Islet of Langerhans (tissue), 1 donor: ENCODE results near the gene BRPF3.

Source experiments
- FAIRE-seq: peaks from one replicate; lab custom pipeline; 2011; peaks lifted over from hg19 to GRCh38; lab: Jason Lieb, UNC

BRPF3 gene

DNA sequence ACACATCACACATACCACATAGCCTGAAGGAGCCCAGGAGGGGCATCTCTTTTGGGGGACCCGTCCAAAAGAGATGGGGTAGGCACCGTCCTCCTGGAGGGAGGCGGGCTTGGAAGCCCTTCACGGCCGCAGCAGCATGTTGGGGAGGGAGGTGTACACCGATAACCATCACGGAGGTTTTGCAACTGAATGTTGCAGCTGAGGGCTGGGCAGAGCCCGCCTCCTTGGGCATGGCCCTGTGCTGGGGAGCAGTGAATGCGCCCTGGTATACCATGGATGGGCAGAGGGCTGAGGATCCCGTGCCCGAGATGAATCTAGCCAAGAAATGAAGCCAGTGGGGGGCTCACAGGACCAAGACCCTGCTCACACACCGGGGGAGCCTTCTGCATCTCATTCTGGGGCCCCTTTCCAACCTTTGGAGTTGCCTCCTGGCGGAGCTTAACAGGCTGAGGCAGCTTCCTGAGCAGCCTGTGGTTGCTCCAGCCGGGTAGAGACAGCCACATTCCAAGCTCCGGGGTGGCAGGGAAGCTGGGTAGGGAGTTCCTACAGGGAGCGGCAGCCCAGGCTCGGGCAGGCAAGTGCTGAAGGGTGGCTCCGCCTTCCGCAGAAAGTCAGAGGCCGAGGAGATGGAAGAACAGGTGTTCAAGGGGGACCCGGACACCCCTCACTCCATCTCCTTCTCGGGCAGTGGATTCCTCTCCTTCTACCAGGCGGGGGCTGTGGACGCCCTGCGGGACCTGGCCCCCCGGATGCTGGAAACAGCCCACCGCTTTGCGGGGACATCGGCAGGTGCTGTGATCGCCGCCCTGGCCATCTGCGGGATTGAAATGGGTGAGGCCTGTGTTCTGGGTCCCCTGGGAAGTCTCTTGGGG, 73.5 kb downstream of the BRPF3 start, which contains the start of gene PNPLA1:
TSS of gene PNPLA1 (plus strand) at position 227 of the 872 bp plus-strand sequence. CDS start at position 627, 400 bp downstream.
- no peak for FAIRE-seq

DNA sequence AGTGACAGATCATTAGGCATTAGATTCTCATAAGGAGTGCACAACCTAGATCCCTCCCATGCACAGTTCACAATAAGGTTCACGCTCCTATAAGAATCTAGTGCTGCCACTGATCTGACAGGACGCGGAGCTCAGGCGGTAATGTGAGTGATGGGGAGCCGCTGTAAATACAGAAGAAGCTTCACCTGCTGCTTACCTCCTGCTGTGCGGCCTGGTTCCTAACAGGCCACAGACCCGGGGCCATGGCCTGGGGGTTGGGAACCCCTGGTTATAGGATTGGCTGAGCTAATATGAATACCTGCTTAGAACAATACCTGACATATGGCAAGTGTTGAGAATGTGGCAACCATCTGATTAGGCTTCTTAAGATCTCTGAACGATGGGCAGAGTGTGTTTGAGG, 75.7 kb downstream of the BRPF3 start:
- FAIRE-seq, result no peak

DNA sequence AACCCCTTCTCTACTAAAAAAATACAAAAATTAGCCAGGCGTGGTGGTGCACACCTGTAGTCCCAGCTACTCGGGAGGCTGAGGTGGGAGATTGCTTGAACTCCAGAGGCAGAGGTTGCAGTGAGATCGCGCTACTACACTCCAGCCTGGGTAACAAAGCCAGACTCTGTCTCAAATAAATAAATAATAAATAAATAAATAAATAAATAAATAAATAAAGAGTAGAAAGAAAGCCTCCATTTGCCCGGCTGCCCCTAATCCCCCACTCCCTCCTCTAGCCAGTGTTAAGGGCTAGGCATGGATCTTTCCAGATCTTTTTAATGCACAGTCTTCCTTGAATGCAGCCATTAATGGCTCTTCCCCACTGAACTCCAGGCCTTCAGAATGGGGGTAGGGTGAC, 76.5 kb downstream of the BRPF3 start:
- FAIRE-seq, result no peak

DNA sequence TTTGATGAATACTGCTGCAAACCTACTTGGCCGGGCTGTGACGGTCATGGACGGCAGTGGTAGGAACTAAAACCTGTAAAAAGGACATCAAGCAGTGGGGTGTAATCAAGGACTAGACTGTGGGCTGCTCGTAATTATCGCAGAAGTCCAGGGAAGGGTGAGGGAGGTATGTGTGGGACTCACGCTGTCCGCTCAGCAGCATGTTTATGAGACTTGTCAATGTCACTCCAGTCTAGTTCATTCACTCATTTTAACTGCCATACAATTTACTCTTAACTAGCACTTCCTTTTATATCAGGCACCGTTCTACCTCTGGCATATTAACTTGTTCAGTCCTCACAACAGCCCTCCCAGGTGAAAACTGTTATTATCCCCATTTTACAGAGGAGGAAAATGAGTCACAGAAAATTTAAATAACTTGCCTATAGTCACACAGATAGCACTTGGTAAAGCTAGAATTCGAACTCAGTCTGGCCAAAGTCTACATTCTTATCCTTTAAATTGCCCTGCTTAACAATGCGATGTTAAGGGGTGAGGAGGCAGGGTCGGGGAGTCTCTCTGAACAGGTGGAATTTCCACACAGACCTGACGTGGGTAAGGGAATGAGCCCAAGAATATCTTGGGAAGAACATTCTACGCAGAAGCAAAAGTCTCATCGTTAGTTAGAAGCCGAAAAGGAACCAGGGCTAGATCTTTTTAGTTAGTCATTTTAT, 77.4 kb downstream of the BRPF3 start:
- FAIRE-seq, result no peak

DNA sequence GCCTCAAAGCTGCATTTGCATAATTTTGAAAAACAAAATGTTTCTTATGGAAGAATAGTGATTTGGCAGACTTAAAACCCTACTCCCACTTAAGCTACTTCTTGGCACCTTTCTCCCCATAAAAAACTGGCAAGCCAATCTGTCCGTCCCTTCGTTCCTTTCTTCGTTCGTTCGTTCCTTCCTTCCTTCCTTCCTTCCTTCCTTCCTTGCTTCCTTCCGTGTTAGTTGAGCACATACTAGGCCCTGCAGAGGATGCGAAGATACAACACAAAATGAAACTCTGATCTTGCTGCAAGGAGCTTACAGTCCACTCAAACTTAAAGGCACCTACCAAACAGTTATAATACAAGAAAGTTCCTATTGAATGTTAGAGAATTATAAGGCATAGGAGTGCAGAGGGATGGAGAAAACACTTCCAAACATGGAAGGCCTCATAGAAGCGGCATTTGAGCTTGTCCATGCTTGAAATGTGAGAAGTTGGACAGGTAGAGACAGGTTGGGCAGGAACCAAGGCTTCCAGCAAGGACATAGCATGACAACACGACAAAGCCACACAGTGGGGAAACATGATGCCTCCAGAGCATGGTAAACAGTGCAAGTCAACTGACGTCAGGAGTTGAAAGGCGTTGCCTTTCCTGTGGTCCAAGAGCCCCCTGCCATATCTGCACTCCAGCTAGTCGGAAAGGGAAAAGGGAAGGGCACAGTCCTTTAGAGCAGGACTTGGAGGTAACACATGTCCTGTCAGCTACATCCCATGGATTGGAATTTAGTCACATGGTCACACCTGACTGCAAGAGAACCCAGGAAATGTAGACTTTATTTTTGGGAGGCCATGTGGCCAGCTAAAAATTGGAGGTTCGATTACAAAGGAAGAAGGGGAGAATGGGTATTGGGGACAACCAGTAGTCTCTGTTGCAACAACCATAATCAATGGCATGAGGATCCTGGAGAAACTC, 80.3 kb downstream of the BRPF3 start:
- FAIRE-seq, result no peak

DNA sequence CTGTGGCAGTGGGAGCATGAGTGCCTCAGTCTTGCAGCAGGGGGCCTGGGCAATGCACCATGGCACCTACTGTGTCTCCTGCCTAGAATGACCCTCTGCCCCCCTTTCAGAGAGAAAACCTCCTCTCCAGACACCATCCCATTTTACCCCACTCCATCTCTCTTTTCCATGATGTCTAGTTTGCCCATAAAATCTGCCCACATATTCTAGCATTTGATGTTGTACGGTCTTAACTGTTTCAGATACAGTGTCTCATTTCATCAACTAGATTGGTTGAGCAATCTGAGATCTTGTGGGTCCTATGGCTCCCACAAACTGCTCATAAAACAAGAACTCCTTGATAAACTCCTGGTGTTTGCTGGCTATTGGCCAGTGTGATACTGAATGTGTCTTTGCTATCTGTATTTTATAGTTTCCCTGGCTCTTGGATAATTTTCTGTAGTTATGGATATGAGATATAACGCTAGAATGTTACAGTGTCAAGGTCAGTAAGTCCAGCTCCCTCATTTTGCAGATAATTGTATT, 81.5 kb downstream of the BRPF3 start:
- FAIRE-seq, result no peak

DNA sequence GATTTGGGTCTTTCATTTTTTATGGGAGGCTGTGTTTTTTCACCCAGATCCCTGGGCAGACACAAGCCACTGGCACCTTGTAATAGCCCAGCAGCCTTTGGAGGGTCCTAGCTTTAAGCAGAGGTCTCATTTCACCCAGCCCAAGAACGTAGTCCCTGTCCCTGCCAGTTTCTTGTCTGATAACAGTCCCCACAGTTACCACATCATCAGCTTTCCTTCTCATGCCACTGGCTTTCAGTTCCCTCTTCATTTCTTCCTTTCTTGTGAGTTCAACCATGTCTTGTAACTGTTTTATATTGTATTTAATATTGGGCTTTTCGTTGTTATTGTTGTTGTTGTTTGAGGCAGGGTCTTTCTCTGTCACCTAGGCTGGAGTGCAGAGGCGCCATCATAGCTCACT, 83.9 kb downstream of the BRPF3 start:
- no peak for FAIRE-seq

DNA sequence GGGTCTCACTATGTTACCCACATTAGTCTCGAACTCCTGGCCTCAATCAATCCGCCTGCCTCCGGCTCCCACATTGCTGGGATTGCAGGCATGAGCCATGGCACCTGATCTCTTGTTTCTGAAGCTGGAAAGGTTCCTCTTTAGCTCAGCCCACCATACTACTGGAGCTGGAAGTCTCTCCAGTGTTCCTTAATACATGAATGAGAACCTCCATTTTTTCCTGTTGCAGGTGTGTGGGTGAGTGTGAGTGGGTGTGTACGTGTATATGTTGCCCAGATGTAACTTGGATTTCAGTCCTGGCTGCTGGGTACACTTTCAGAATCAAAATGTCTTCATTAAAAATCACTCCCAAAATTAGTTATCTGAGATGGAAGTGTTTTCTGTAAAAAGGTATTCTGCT, 84.4 kb downstream of the BRPF3 start:
- FAIRE-seq, result no peak
